HepG2 (cell line): ENCODE data around the gene M1AP. TPM values are rescaled to one million over a fixed set of nuclear protein-coding genes. Genes with fewer than 3 reads are reported as not detected.

Experiments used
- CCDC6 ChIP-seq: sonication (generic); formaldehyde crosslinking; IDR thresholded peaks from 2 replicates; pipeline ENCODE4 v1.8.1; 2022; ENCODE audit warnings: mild to moderate bottlenecking, missing genetic modification reagents, moderate library complexity
- FLYWCH1 ChIP-seq: sonication (generic); formaldehyde crosslinking; IDR thresholded peaks from 2 replicates; pipeline ENCODE4 v1.8.1; 2023; ENCODE audit warnings: mild to moderate bottlenecking, missing genetic modification reagents
- HDAC6 ChIP-seq: fragments of 200-600 bp; sonication (generic); IDR thresholded peaks from 2 replicates; pipeline ENCODE4 v1.7.0; 2017; ENCODE audit warnings: mild to moderate bottlenecking, antibody characterized with exemption, low read length, low read depth
- HOXA3 ChIP-seq: sonication (generic); formaldehyde crosslinking; IDR thresholded peaks from 2 replicates; pipeline ENCODE4 v1.5.0; 2020; ENCODE audit warnings: missing genetic modification reagents
- HOXA9 ChIP-seq: sonication (generic); formaldehyde crosslinking; IDR thresholded peaks from 2 replicates; pipeline ENCODE4 v1.8.1; 2022; ENCODE audit warnings: missing genetic modification reagents, mild to moderate bottlenecking, moderate library complexity, borderline replicate concordance
- MXI1 ChIP-seq: IDR thresholded peaks from 3 replicates; pipeline ENCODE4 v1.6.1; 2012; ENCODE audit warnings: low read depth, low read length, inconsistent platforms, borderline replicate concordance
- RORA ChIP-seq: sonication (generic); formaldehyde crosslinking; IDR thresholded peaks from 2 replicates; pipeline ENCODE4 v1.5.0; 2020; ENCODE audit warnings: mild to moderate bottlenecking, missing genetic modification reagents, moderate library complexity
- SALL2 ChIP-seq: sonication (generic); formaldehyde crosslinking; IDR thresholded peaks from 2 replicates; pipeline ENCODE4 v1.8.1; 2023; ENCODE audit warnings: mild to moderate bottlenecking, missing genetic modification reagents, inconsistent platforms
- SP2 ChIP-seq: sonication (generic); formaldehyde crosslinking; IDR thresholded peaks from 2 replicates; pipeline ENCODE4 v1.5.1; 2020; ENCODE audit warnings: mild to moderate bottlenecking, missing genetic modification reagents
- SP5 ChIP-seq: IDR thresholded peaks from 2 replicates; pipeline ENCODE4 v1.6.1; 2016; ENCODE audit warnings: low read depth, borderline replicate concordance
- THYN1 ChIP-seq: sonication (generic); formaldehyde crosslinking; IDR thresholded peaks from 2 replicates; pipeline ENCODE4 v1.8.1; 2023; ENCODE audit warnings: low read depth, mild to moderate bottlenecking, moderate library complexity, missing genetic modification reagents, borderline replicate concordance
- TRIM24 ChIP-seq: sonication (generic); formaldehyde crosslinking; IDR thresholded peaks from 2 replicates; pipeline ENCODE4 v1.8.0; 2022; ENCODE audit warnings: mild to moderate bottlenecking, missing genetic modification reagents
- ZC3H13 ChIP-seq: sonication (generic); formaldehyde crosslinking; IDR thresholded peaks from 2 replicates; pipeline ENCODE4 v1.8.1; 2023; ENCODE audit warnings: mild to moderate bottlenecking, missing genetic modification reagents, moderate library complexity
- ZMYM3 ChIP-seq: sonication (generic); formaldehyde crosslinking; IDR thresholded peaks from 2 replicates; pipeline ENCODE4 v1.5.1; 2020; ENCODE audit warnings: mild to moderate bottlenecking, missing genetic modification reagents
- ZNF136 ChIP-seq: sonication (generic); formaldehyde crosslinking; IDR thresholded peaks from 2 replicates; pipeline ENCODE4 v1.8.1; 2022; ENCODE audit warnings: low read depth, mild to moderate bottlenecking, moderate library complexity, missing genetic modification reagents
- ZNF513 ChIP-seq: sonication (generic); formaldehyde crosslinking; conservative IDR thresholded peaks from 2 replicates; pipeline ENCODE4 v1.5.0; 2020; ENCODE audit warnings: missing genetic modification reagents
- ZNF572 ChIP-seq: sonication (generic); formaldehyde crosslinking; IDR thresholded peaks from 2 replicates; pipeline ENCODE4 v1.5.1; 2020; ENCODE audit warnings: mild to moderate bottlenecking, missing genetic modification reagents
- ZNF598 ChIP-seq: sonication (generic); formaldehyde crosslinking; IDR thresholded peaks from 2 replicates; pipeline ENCODE4 v1.5.1; 2020; ENCODE audit warnings: mild to moderate bottlenecking, missing genetic modification reagents, borderline replicate concordance
- ZNF615 ChIP-seq: sonication (generic); formaldehyde crosslinking; IDR thresholded peaks from 2 replicates; pipeline ENCODE4 v1.5.0; 2020; ENCODE audit warnings: mild to moderate bottlenecking, missing genetic modification reagents, borderline replicate concordance
- ZNF747 ChIP-seq: sonication (generic); formaldehyde crosslinking; IDR thresholded peaks from 2 replicates; pipeline ENCODE4 v1.8.1; 2023; ENCODE audit warnings: missing genetic modification reagents, mild to moderate bottlenecking, borderline replicate concordance
- polyA plus RNA-seq, 8 experiments: library from polyadenylated mRNA; depleted of rRNA in 3 of 8; stranded (reverse) in 7 of 8; unstranded in 1 of 8; fragments of >200 nt; fragmentation: Illumina TruSeq in 4 of 8; extraction: Trizol in 4 of 8; gene quantifications; 2 replicates each; pipeline versions ENCODE4 v1.2.1 to v1.2.3, GENCODE V29; 2011 to 2016; ENCODE audit warnings: low read depth in 4 of 8, missing spikeins in 1 of 8, mixed read lengths in 1 of 8; ENCODE audit not compliant: insufficient read depth in 1 of 8
- total RNA-seq, 5 experiments: library from RNA; depleted of rRNA; stranded (reverse); fragments of >200 nt; fragmentation: Illumina TruSeq; extraction: Trizol; gene quantifications; 2 replicates each; pipeline ENCODE4 v1.2.3, GENCODE V29; 2016; ENCODE audit warnings: low read depth in 1 of 5
- TF ChIP-seq, protein P1 (sequence below): sonication (generic); formaldehyde crosslinking; IDR thresholded peaks from one replicate; pipeline ENCODE4 v1.5.1; 2020; ENCODE audit warnings: mild to moderate bottlenecking, missing genetic modification reagents; ENCODE audit errors: not compliant biosample characterization

M1AP gene
- total and polyA plus RNA-seq, 2 of the 13 experiments (the other 11 are each of a cell fraction or from before 2014, with no cell fraction given) = not detected

- TF ChIP-seq, protein P1, sequence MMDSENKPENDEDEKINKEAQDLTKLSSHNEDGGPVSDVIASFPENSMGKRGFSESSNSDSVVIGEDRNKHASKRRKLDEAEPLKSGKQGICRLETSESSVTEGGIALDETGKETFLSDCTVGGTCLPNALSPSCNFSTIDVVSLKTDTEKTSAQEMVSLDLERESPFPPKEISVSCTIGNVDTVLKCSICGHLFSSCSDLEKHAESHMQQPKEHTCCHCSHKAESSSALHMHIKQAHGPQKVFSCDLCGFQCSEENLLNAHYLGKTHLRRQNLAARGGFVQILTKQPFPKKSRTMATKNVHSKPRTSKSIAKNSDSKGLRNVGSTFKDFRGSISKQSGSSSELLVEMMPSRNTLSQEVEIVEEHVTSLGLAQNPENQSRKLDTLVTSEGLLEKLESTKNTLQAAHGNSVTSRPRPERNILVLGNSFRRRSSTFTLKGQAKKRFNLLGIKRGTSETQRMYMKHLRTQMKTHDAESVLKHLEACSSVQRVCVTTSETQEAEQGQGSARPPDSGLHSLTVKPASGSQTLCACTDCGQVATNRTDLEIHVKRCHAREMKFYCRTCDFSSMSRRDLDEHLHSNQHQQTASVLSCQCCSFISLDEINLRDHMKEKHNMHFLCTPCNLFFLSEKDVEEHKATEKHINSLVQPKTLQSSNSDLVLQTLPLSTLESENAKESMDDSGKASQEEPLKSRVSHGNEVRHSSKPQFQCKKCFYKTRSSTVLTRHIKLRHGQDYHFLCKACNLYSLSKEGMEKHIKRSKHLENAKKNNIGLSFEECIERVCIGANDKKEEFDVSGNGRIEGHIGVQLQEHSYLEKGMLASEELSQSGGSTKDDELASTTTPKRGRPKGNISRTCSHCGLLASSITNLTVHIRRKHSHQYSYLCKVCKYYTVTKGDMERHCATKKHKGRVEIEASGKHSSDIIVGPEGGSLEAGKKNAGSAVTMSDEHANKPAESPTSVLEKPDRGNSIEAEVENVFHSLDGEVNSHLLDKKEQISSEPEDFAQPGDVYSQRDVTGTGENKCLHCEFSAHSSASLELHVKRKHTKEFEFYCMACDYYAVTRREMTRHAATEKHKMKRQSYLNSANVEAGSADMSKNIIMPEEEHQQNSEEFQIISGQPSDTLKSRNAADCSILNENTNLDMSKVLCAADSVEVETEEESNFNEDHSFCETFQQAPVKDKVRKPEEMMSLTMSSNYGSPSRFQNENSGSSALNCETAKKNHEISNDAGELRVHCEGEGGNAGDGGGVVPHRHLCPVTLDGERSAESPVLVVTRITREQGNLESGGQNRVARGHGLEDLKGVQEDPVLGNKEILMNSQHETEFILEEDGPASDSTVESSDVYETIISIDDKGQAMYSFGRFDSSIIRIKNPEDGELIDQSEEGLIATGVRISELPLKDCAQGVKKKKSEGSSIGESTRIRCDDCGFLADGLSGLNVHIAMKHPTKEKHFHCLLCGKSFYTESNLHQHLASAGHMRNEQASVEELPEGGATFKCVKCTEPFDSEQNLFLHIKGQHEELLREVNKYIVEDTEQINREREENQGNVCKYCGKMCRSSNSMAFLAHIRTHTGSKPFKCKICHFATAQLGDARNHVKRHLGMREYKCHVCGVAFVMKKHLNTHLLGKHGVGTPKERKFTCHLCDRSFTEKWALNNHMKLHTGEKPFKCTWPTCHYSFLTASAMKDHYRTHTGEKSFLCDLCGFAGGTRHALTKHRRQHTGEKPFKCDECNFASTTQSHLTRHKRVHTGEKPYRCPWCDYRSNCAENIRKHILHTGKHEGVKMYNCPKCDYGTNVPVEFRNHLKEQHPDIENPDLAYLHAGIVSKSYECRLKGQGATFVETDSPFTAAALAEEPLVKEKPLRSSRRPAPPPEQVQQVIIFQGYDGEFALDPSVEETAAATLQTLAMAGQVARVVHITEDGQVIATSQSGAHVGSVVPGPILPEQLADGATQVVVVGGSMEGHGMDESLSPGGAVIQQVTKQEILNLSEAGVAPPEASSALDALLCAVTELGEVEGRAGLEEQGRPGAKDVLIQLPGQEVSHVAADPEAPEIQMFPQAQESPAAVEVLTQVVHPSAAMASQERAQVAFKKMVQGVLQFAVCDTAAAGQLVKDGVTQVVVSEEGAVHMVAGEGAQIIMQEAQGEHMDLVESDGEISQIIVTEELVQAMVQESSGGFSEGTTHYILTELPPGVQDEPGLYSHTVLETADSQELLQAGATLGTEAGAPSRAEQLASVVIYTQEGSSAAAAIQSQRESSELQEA (CRISPR knock-in tag) = no peak
- TF ChIP-seq ZNF598 (CRISPR knock-in tag) (no peak), RORA (CRISPR knock-in tag) (no peak), TRIM24 (CRISPR knock-in tag) (no peak), HOXA9 (CRISPR knock-in tag) (no peak), ZNF615 (CRISPR knock-in tag) (no peak), ZC3H13 (CRISPR knock-in tag) (0 out of 2 replicates have a peak, but pooled peaks have one; percentile 15), ZNF513 (CRISPR knock-in tag) (no peak), FLYWCH1 (CRISPR knock-in tag) (no peak), ZNF572 (CRISPR knock-in tag) (0 out of 2 replicates have a peak, but pooled peaks have one; percentile 83), SP5 (no peak), CCDC6 (no peak), SALL2 (CRISPR knock-in tag) (no peak), THYN1 (CRISPR knock-in tag) (no peak), HOXA3 (CRISPR knock-in tag) (no peak; the same call in 1 of the 2 replicates), MXI1 (no peak), ZMYM3 (CRISPR knock-in tag) (no peak), SP2 (CRISPR knock-in tag) (no peak), ZNF136 (CRISPR knock-in tag) (no peak), HDAC6 (no peak), ZNF747 (CRISPR knock-in tag) (no peak)
Observed at GRCh38 chr2:74524955-74525716, 123.0 kb downstream of the M1AP start (continued).
